Measurements from ENCODE around the gene TRPC4AP.

DNA sequence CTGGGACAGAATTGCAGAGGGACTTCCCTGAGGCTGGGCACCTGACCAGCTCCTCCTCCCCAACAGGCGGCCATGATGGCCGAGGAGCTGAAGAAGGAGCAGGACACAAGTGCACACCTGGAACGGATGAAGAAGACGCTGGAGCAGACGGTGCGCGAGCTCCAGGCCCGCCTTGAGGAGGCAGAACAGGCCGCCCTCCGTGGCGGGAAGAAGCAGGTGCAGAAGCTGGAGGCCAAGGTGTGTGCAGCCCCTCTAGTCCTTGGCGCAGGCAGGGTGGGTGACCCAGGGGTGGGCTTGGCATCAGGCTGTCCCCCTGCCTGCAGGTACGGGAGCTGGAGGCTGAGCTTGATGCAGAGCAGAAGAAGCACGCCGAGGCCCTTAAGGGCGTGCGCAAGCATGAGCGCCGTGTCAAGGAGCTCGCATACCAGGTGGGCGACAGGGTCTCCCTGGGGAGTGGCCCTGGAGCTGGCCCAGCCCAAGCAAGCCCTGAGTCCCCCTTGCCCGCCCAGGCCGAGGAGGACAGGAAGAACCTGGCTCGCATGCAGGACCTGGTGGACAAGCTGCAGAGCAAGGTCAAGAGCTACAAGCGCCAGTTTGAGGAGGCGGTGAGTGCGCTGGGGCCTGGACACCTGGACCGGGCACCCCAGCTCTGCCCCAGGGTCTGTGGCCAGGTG is 91.5 kb downstream of the TRPC4AP start:
- TF ChIP-seq, protein P1, sequence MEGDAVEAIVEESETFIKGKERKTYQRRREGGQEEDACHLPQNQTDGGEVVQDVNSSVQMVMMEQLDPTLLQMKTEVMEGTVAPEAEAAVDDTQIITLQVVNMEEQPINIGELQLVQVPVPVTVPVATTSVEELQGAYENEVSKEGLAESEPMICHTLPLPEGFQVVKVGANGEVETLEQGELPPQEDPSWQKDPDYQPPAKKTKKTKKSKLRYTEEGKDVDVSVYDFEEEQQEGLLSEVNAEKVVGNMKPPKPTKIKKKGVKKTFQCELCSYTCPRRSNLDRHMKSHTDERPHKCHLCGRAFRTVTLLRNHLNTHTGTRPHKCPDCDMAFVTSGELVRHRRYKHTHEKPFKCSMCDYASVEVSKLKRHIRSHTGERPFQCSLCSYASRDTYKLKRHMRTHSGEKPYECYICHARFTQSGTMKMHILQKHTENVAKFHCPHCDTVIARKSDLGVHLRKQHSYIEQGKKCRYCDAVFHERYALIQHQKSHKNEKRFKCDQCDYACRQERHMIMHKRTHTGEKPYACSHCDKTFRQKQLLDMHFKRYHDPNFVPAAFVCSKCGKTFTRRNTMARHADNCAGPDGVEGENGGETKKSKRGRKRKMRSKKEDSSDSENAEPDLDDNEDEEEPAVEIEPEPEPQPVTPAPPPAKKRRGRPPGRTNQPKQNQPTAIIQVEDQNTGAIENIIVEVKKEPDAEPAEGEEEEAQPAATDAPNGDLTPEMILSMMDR (IDR thresholded peaks at IDR 0.05): no peak
- no peak for TF ChIP-seq EP300 (IDR thresholded peaks at IDR 0.05)
